Bronchial epithelial cell (primary cell): ENCODE measurements around the gene ZNF581. TPM values are rescaled to one million over a fixed set of nuclear protein-coding genes. Genes with fewer than 3 reads are reported as not detected.
A peak's percentile ranks its signal among the peaks of the same experiment; 100 is the strongest.

Source experiments
- DNase-seq: peaks from one replicate; pipeline ENCODE4 v3.0.0-alpha.2; 2010; ENCODE audit warnings: low read depth
- FAIRE-seq: peaks from 2 replicates; lab custom pipeline; 2011; peaks lifted over from hg19 to GRCh38; lab: Jason Lieb, UNC
- H3K27me3 ChIP-seq: 2 replicates; pipeline ENCODE4 v1.5.1; 2011; ENCODE audit warnings: low read length; ENCODE audit not compliant: control insufficient read depth, insufficient read depth
- H3K36me3 ChIP-seq: 2 replicates; pipeline ENCODE4 v1.5.1; 2011; ENCODE audit warnings: low read length; ENCODE audit not compliant: control insufficient read depth, insufficient read depth
- H3K4me3 ChIP-seq: 2 replicates; pipeline ENCODE4 v1.5.1; 2011; ENCODE audit warnings: mild to moderate bottlenecking, low read depth, low read length, control low read depth
- total RNA-seq: library from RNA; depleted of rRNA; stranded (reverse); fragments of >200 nt; gene quantifications from 2 replicates; pipeline ENCODE4 v1.2.1, GENCODE V29; 2014
- TF ChIP-seq, protein P1 (sequence below): IDR thresholded peaks from 2 replicates; pipeline ENCODE4 v1.5.1; 2011; ENCODE audit warnings: mild to moderate bottlenecking, moderate library complexity, low read length, control low read depth, inconsistent platforms; ENCODE audit not compliant: insufficient read depth, severe bottlenecking

ZNF581 gene
- total RNA-seq, 1 donor from 2014 or later: 19.2 TPM

DNA sequence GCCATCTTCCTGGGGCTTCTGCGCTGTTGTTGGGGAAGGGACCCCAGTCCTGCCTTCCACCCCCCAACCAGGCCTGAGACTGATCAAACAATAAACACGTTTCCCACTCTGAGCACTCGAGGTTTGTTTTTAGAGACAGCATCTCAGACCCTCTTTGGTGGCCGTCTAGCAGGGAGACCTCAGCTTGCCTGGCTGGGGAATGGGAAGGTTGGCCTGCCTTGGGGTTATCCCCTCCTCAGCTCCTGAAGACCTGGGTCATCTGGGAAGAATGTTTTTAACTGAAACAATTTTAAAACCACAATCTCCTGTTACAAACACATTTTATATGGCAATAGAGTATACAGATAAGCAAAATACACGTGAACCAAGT, 2.0 kb downstream of the ZNF581 start:
- DNase-seq (no peak), FAIRE-seq (no peak)
- TF ChIP-seq, protein P1, sequence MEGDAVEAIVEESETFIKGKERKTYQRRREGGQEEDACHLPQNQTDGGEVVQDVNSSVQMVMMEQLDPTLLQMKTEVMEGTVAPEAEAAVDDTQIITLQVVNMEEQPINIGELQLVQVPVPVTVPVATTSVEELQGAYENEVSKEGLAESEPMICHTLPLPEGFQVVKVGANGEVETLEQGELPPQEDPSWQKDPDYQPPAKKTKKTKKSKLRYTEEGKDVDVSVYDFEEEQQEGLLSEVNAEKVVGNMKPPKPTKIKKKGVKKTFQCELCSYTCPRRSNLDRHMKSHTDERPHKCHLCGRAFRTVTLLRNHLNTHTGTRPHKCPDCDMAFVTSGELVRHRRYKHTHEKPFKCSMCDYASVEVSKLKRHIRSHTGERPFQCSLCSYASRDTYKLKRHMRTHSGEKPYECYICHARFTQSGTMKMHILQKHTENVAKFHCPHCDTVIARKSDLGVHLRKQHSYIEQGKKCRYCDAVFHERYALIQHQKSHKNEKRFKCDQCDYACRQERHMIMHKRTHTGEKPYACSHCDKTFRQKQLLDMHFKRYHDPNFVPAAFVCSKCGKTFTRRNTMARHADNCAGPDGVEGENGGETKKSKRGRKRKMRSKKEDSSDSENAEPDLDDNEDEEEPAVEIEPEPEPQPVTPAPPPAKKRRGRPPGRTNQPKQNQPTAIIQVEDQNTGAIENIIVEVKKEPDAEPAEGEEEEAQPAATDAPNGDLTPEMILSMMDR: no peak
- Histone ChIP-seq H3K36me3 (peaks cover 3% of the 10 kb centered on the region), H3K27me3 (no peaks in the 10 kb centered on the region), H3K4me3 (no peak overlapping the region)

DNA sequence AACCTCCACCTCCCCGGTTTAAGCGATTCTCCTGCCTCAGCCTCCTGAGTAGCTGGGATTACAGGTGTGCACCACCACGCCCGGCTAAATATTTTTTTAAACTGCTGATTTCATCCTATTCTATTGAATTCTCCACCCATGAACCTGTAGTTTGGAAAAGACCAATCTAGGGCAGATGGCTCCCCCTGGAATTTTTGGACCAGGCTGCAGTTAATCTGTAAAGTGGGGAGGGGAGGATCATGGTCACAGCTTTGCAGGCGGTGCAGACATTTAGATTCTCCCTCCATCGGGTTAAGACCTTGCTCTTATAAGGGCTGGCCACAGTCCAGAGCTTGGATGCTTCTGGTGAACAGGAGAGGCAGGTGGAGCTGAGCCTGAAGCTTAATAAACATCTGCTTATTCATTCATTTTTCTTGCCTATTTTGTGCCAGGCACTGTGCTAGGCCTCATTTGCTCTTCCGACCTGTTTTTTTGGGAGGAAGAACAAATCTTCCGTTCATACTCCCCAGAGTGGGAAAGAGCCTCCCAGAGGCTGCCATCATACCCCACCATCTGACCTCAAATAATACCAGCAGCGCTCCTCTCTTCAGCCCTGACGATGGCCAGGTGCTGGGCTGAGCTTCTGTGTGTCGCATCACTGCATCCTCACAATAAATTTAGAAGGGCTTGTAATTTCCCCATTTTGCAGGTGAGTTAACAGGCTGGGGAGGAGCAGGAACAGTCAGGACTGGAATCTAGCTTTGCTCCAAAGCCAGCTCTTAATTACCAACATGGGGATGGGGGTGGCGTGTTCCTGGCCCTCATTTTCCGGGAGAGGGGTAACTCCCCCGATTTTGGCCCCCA, 3.7 kb downstream of the ZNF581 start:
- DNase-seq (no peak), FAIRE-seq (no peak)
- Histone ChIP-seq H3K4me3 (peak overlapping the region; percentile 76), H3K36me3 (peaks cover 3% of the 10 kb centered on the region), H3K27me3 (no peaks in the 10 kb centered on the region)
- TF ChIP-seq, protein P1: no peak

- Histone ChIP-seq H3K4me3 (peak within 1 kb of the TSS; percentile 76), H3K36me3 (peaks cover 3% of the 10 kb centered on the region), H3K27me3 (no peaks in the 10 kb centered on the region)
- DNase-seq: no peak
- FAIRE-seq: no peak
- TF ChIP-seq, protein P1: no peak
Observed at GRCh38 chr19:55647732-55648584, 4.5 kb downstream of the ZNF581 start, which contains the start of gene CCDC106. Gene CCDC106, plus strand, starts transcription at chr19:55648212. Its CDS starts 835 bp downstream, at chr19:55649047.

DNA sequence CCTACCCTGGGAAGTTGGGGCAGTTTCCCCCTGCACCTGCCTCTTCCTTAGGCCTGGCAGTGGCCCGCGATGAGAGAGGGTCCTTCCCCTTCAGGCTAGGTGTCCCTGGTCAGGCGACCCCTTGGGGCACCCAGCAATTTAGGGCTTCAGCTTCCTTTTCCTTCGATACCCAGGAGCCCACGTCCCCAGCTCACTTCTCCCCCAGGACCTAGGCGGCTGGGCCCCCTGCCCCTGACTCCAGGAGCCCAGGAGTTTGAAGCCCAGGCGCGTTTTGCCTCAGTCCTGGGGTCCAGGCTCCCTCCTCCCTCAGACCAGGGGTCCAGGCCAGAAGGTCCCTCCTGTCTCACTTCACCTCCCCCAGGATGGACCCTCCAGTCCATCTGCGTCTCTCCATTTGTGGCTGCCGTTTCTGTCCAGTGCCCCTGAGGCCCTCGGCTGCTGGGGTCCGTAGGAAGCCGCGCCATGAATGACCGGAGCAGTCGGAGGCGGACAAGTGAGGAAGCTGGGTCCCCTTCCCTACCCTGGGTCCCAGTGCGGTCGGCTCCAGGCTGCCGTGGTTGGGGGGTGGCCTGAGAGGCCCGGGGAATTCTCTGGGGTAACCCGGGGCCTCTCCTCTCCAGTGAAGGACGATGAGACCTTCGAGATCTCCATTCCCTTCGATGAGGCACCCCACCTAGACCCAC, 5.3 kb downstream of the ZNF581 start:
- FAIRE-seq (no peak), DNase-seq (no peak)
- H3K4me3 ChIP-seq: peak overlapping the region; percentile 76
- H3K36me3 ChIP-seq: peaks cover 3% of the 10 kb centered on the region
- TF ChIP-seq, protein P1: no peak
- H3K27me3 ChIP-seq: no peaks in the 10 kb centered on the region

DNA sequence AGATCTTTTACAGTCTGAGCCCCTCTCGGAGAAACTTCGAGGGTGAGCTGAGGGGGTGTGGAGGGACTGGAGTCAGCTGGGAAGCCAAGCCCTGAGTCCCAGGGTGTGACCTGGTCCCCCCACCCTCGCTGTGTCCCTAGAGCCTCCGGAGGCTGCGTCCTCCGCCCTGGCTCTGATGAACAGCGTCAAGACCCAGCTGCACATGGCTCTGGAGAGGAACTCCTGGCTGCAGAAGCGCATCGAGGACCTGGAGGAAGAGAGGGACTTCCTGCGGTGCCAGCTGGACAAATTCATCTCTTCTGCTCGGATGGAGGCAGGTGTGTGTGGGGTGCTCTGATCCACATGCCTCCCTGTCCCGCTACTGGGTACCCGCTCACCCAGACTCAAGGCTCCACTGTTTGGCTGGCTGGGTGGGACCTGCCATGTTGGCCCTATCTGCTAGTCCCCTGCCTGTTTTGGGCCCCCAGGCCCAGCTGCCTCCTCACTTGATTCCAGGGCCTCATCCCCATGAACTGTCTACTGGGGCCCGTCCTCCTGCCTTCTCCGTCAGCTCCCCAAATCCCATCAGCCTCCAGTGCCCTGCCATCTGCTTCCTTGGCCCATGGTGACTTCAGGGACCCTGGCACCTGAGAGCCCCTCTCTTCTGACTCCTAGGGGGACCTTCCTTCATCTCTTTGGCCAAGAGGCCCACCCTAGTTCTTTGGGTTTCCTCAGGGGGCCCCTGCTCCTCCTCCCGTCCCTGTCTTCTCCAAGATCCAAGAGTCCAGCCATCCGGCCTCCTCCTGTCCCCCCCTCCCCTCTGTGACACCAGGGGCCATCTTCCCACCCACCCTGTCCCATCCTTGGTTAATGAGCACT, 6.0 kb downstream of the ZNF581 start:
- TF ChIP-seq, protein P1: no peak
- no peak for FAIRE-seq
- Histone ChIP-seq H3K36me3 (peaks cover 3% of the 10 kb centered on the region), H3K27me3 (no peaks in the 10 kb centered on the region), H3K4me3 (no peak overlapping the region)
- no peak for DNase-seq
